Measurements from ENCODE around the gene ABI2.
"Not testable (repeated sequence)": the region's sequence is repeated elsewhere in the genome, so short reads cannot be mapped to it uniquely, and the experiment has no call there.

The ABI2 gene

GRCh38 chr2:203354966-203355365 lies 26.8 kb downstream of the ABI2 start:
- DNase-seq (ENCODE audit: low spot score): no peak
- in situ Hi-C loops (cut with MboI; ENCODE audit: low pct_unique_long_range_greater_than_20kb, low sequenced_read_pairs, unreplicated experiment): no loop called here
- no peak for TF ChIP-seq CTCF (IDR thresholded peaks at IDR 0.05; ENCODE audit: extremely low read depth, insufficient read depth, missing control alignments)

GRCh38 chr2:203359450-203359849 lies 31.3 kb downstream of the ABI2 start:
- DNase-seq (ENCODE audit: low spot score): no peak
- TF ChIP-seq CTCF (IDR thresholded peaks at IDR 0.05; ENCODE audit: extremely low read depth, insufficient read depth, missing control alignments): no peak
- in situ Hi-C loops (cut with MboI; ENCODE audit: low pct_unique_long_range_greater_than_20kb, low sequenced_read_pairs, unreplicated experiment): no loop called here

- DNase-seq (ENCODE audit: low spot score): no peak
- in situ Hi-C loops (cut with MboI; ENCODE audit: low pct_unique_long_range_greater_than_20kb, low sequenced_read_pairs, unreplicated experiment): no loop called here
- no peak for TF ChIP-seq CTCF (IDR thresholded peaks at IDR 0.05; ENCODE audit: extremely low read depth, insufficient read depth, missing control alignments)
These were observed 32.7 kb downstream of the ABI2 start for GRCh38 chr2:203360833-203361430.

- in situ Hi-C loops (cut with MboI; ENCODE audit: low pct_unique_long_range_greater_than_20kb, low sequenced_read_pairs, unreplicated experiment): no loop called here
- no peak for DNase-seq (ENCODE audit: low spot score)
- no peak for TF ChIP-seq CTCF (IDR thresholded peaks at IDR 0.05; ENCODE audit: extremely low read depth, insufficient read depth, missing control alignments)
These were observed 33.3 kb downstream of the ABI2 start for GRCh38 chr2:203361495-203361894.

GRCh38 chr2:203361922-203362321 lies 33.7 kb downstream of the ABI2 start:
- DNase-seq (ENCODE audit: low spot score): no peak
- TF ChIP-seq CTCF (IDR thresholded peaks at IDR 0.05; ENCODE audit: extremely low read depth, insufficient read depth, missing control alignments): no peak
- in situ Hi-C loops (cut with MboI; ENCODE audit: low pct_unique_long_range_greater_than_20kb, low sequenced_read_pairs, unreplicated experiment): no loop called here

- no peak for DNase-seq (ENCODE audit: low spot score)
- TF ChIP-seq CTCF (IDR thresholded peaks at IDR 0.05; ENCODE audit: extremely low read depth, insufficient read depth, missing control alignments): no peak
- in situ Hi-C loops (cut with MboI; ENCODE audit: low pct_unique_long_range_greater_than_20kb, low sequenced_read_pairs, unreplicated experiment): no loop called here
These were observed 38.7 kb downstream of the ABI2 start for GRCh38 chr2:203366639-203367466.

- in situ Hi-C loops (cut with MboI; ENCODE audit: low pct_unique_long_range_greater_than_20kb, low sequenced_read_pairs, unreplicated experiment); DNase-seq (ENCODE audit: low spot score): not testable (repeated sequence)
These were observed 44.5 kb downstream of the ABI2 start for GRCh38 chr2:203372706-203373105.
